Neural progenitor cell (in vitro differentiated cells): ENCODE data around the gene SEPTIN8.
"Not testable (repeated sequence)": the region's sequence is repeated elsewhere in the genome, so short reads cannot be mapped to it uniquely, and the experiment has no call there.

Experiments
- EZH2 ChIP-seq: fragments of 200-600 bp; sonication (generic); IDR thresholded peaks from 2 replicates; pipeline ENCODE4 v1.6.1; 2017; ENCODE audit warnings: antibody characterized with exemption, mild to moderate bottlenecking, moderate library complexity
- TF ChIP-seq, protein P1 (sequence below): fragments of 200-600 bp; sonication (generic); IDR thresholded peaks from 2 replicates; pipeline ENCODE4 v1.5.1; 2017; ENCODE audit warnings: antibody characterized with exemption, mild to moderate bottlenecking

DNA sequence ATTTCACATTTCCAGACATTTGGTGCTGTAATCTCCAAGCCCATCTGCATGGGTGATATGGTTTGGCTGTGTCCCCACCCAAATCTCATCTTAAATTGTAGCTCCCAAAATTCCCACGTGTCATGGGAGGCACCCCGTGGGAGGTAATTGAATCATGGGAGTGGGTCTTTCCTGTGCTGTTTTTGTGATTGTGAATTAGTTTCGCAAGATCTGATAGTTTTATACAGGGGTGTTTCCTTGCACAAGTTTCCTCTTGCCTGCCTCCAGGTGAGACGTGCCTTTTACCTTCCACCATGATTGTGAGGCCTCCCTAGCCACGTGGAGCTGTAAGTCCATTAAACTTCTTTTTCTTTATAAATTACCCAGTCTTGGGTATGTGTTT lies 25.6 kb upstream of the SEPTIN8 start:
- not testable (repeated sequence) for TF ChIP-seq EZH2
- TF ChIP-seq, protein P1, sequence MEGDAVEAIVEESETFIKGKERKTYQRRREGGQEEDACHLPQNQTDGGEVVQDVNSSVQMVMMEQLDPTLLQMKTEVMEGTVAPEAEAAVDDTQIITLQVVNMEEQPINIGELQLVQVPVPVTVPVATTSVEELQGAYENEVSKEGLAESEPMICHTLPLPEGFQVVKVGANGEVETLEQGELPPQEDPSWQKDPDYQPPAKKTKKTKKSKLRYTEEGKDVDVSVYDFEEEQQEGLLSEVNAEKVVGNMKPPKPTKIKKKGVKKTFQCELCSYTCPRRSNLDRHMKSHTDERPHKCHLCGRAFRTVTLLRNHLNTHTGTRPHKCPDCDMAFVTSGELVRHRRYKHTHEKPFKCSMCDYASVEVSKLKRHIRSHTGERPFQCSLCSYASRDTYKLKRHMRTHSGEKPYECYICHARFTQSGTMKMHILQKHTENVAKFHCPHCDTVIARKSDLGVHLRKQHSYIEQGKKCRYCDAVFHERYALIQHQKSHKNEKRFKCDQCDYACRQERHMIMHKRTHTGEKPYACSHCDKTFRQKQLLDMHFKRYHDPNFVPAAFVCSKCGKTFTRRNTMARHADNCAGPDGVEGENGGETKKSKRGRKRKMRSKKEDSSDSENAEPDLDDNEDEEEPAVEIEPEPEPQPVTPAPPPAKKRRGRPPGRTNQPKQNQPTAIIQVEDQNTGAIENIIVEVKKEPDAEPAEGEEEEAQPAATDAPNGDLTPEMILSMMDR: not testable (repeated sequence)
